Stimulated activated CD4-positive, alpha-beta T cell treated with anti-CD3 and anti-CD28 coated beads, Interleukin-12 subunit alpha, Interleukin-12 subunit beta, amount 100 ng/mL, for 24 hours (primary cell): ENCODE data around the gene TMEM132D.

ENCODE experiments used
- DNase-seq, 2 experiments: peaks; one replicate each; pipeline ENCODE4 v3.0.0-alpha.2; 2020; ENCODE audit warnings: low read depth in 2 of 2

The TMEM132D gene

DNA sequence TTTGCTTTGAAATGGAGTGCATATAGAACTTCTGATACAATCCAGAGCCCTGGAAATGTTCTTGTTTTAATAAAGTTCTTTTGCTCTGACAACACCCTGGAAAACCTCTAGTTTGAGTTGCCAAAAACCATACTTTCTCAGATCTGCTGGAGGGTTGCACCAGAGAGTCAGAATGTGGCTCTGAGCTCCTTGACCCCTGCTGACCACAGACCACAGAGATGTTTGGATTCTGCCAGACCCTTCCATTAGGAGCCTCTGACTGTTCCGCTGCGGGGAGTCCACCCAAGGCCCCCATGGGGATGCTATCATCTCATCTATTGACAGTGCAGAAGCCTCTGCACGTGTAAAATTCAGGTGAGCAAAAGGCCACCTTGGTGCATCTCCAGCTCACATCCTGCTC is 718.0 kb downstream of the TMEM132D start:
- no peak for DNase-seq

GRCh38 chr12:129184127-129184928 is 719.5 kb downstream of the TMEM132D start:
- DNase-seq, result no peak

DNA sequence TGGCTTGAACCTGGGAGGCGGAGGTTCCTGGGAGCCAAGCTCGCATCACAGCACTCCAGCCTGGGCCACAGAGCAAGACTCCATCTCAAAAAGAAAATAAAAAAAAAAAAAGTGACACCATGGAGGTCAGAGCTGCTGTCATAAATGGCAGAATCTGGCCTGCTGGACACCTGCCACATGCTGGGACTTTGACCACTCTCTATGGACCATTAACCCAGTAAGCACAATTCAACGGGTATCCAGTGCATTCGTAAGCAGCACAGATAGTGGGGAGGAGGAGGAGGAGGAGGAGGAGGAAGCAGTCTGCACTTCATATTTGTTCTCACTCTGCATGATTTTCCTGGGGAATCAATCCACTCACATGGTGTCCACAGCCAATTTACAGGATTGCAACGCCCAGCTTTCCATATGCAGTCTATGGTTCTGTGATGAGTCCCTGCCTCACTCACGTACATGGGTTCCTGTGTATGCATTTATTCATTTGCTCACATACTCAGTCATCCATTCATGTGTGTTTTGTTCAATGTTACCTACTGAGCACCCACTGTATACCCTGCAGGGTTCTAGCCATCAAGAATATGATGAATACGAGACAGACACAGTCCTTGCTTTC is 723.8 kb downstream of the TMEM132D start:
- DNase-seq, result no peak

GRCh38 chr12:129169928-129170327 is 733.9 kb downstream of the TMEM132D start:
- no peak for DNase-seq

GRCh38 chr12:129163861-129164260 is 740.0 kb downstream of the TMEM132D start:
- no peak for DNase-seq

- DNase-seq, result no peak
These were observed 740.4 kb downstream of the TMEM132D start for GRCh38 chr12:129163461-129163860.

DNA sequence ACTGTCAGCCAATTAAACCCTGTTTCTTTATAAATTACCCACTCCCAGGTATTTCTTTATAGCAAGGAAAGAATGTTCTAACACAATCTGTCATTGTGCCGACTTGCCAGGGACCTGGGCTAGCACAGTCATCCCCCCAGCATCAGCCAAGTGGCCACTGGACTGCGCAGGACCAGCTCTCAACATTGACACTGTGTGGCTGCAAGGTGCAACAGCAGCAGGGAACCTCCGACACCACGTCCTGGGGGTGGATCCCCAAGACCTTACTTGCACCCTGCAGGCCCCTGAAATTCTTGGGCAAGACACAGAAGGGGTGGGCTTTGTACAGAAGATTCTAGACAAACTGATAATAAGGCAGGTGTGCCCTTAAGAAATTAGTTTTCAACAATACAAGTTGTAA is 741.0 kb downstream of the TMEM132D start:
- no peak for DNase-seq

DNA sequence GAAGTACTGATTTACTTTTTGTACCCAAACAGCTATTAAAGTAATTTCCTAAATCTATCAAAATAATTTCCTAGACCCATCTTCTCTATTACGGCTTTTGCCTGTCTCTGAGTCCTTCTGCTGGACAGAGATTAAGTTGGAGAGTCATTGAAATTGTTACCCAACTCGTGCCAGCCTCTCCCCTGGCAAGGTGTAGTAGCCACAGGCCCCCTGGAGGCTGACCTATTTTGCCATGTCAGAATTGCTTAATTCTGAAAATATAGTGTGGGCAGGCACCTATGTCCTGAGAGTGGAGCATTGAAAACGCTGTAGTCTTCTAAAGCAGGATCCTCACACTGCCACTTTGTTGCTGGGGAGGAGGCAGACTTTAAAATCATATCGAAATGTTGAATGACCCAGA is 742.3 kb downstream of the TMEM132D start:
- DNase-seq, result no peak

DNA sequence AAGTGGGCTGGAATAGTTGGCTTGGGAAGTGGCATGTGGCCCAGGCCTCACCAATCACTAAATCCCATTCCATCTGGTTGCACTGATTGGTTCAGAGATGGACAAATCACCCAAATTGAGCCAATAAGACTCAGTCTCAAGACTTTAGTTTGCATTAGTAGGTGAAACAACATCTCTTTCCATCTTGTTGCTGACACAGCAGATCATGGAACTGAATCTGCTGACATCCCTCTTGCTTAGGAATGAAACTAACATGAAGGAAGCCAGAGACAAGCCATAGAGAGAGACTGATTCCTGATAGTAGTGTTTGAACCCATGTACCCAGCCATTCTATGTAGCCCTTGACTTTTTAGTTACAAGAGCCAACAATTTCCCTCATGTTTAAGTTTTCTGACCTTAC is 743.5 kb downstream of the TMEM132D start:
- DNase-seq, result no peak

DNA sequence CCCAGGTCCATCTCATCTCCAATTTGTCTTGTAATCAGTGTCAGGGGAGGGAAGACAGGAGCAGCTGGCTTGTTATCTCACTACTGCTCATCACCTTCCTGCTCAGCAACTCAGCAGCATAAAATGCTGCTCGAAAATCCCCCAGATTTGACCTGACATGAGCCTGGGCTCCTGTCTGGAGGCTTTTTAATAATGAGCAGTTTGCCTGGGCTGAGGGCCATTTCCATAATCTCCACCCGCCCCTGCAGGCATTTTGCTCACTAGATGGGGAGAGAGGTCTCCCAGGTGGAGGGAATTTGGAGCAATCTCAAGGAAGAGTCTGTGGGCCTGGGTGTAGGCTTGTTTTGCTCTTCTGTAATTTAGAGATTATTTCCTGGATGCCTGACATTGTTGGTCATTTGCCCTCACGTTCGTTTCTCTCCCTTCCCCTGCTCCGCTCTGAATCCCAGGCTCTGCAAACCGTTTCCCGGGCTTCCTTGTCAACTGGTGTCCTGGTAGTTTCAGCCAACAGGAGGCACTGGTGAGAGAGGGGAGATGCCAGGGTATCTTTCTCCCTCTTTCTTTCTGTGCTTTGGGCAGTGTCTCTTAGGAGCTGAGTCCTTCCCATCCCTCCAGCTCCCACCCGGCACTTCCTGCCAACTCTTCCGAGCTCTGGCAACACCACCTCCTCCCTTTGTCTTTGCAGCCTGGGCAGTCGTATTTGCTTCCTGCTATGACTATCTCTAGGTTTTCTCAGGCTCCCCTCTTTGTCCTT is 751.3 kb downstream of the TMEM132D start:
- DNase-seq, result no peak

- no peak for DNase-seq
These were observed 753.1 kb downstream of the TMEM132D start for GRCh38 chr12:129150721-129151120.

- DNase-seq, result no peak
These were observed 758.4 kb downstream of the TMEM132D start for GRCh38 chr12:129145381-129145780.

- DNase-seq, result no peak
These were observed 765.0 kb downstream of the TMEM132D start for GRCh38 chr12:129138776-129139175.

DNA sequence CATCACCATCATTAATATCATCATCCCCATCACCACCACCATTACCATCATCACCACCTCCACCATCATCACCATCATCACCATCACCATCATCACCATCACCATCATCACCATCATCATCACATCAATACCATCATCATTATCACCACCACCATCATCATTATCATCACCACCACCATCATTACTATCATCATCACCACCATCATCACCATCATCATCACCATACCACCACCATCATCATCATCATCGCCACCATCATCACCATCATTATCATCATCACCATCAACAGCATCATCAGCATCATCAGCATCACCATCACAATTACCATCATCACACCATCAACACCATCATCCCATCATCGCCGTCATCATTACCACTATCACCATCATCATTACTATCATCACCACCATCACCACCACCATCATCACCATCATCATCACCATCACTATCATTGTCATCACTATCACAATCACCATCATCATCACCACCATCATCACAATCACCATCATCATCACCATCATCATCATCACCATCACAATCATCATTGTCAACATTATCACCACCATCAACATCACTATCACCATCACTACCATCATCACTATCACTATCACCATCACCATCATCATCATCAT is 767.0 kb downstream of the TMEM132D start:
- DNase-seq, result no peak

DNA sequence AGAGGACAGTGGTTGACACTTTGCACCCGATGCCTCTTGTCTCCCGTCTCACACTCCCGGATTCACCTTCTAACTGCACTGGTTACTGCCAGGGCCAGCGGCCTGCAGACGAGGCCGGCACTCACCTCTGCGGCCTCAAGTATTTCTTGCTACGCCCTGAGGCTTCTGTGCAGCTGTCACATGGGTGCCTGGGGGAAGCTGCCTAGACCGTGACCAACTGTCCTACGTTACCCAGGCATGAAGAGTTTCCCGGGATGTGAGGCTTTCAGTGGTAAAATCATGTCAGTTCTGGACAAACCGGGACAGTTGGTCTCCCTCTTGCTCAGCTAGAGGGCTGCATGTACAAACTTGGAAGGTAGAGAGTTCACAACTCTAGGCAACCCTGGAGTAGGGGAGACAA is 776.1 kb downstream of the TMEM132D start:
- DNase-seq, result no peak

DNA sequence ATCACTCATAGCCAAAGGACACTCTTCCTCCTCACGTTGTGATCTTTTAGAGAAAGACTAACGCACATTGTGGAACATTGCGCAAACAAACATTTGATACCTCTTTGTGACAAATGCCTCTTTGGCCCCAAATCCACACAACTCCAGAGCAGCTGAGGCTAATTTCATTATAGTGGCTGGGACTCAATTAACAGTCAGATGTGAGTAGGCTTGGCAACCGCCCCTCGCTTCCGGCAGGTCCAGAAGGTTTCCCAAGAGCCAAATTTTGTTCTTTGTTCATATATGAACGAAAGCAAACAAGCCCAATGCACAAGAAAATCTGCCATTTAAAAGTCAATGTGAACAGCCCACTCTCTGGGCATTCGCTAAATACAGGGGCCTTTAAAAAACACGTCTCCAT is 776.6 kb downstream of the TMEM132D start:
- no peak for DNase-seq

DNA sequence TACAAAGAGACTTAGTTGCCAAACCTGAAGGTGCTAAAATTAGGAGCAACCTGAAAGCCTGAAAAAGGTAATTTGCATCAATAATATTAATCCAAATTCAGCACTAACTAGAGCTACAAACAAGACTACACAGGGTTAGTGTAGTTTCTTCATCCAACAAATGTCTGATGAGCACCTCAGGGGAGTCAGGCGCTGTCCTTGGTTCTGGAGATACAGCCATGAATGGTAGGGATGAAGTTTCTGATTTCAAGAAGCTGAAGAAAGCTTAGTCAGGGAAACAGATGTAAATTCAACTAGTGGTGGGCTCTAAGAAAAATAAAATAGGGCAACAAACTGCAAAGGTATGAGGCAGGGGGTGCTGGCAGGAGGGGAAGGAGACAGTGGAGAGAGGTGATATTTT is 784.3 kb downstream of the TMEM132D start:
- no peak for DNase-seq

GRCh38 chr12:129115558-129115957 is 788.3 kb downstream of the TMEM132D start:
- no peak for DNase-seq

DNA sequence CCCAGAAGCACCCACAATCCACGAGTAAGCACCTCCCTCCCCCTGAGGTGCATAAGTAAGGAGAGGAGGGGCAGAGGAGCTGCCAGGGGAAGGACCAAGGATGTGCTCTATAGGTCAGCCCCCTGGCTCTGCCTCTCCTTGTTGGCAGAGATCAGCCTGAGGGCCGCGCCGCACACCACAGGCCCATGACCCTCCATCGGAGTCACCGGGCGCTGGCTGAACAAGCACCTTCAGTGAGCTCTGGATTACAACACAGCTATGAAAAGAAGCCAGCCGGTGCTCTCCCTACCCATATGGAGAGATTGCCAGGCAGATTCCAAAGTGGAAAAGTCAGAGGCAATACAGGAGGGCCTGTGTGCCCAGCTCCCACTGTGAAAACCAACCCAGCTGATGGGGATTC is 793.2 kb downstream of the TMEM132D start:
- no peak for DNase-seq

- no peak for DNase-seq
These were observed 794.4 kb downstream of the TMEM132D start for GRCh38 chr12:129109174-129110001.

- DNase-seq, result no peak
These were observed 797.1 kb downstream of the TMEM132D start for GRCh38 chr12:129106772-129107171.
